Astrocyte (in vitro differentiated cells and primary cell): Measurements from ENCODE around the gene ABHD4.

Experiments
- EZH2 ChIP-seq: IDR thresholded peaks from 2 replicates; pipeline ENCODE4 v1.6.1; 2012; ENCODE audit warnings: mild to moderate bottlenecking, low read length, inconsistent platforms; ENCODE audit not compliant: insufficient read depth
- TF ChIP-seq, protein P1 (sequence below): IDR thresholded peaks from 2 replicates; pipeline ENCODE4 v1.5.1; 2011; ENCODE audit warnings: low read depth, mild to moderate bottlenecking, inconsistent platforms, low read length, moderate library complexity; ENCODE audit not compliant: insufficient read depth

DNA sequence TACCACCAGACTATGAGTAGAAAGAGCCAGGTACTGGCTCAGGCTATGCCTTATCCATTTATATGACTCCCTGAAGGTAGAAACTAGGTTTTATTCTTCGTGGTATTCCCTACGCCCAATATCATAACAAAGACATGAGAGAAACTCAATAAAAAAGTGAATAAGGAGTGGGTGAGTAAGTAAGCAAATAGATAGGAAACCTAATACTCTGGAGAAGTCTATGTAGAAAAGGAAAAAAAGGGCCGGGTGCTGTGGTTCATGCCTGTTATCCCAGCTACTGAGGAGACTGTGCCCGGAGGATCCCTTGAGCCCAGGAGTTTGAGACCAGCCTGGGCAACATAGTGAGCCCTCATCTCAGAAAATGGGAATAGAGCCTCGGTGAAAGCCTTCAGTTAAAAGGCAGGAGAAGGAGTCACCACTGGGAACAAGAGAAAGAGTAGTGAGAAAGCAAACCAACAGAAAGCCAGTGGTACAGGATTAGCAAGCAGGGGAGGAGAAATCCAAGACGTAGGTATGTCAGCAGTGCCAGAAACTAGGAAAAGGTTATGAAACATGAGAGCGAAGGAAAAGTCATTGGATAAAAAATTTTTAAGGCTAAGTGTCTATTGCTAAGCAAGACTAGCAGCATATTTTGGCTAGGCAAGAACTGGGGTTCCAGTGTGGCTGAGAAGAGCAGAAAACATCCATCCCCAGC is 52.1 kb downstream of the ABHD4 start:
- TF ChIP-seq, protein P1, sequence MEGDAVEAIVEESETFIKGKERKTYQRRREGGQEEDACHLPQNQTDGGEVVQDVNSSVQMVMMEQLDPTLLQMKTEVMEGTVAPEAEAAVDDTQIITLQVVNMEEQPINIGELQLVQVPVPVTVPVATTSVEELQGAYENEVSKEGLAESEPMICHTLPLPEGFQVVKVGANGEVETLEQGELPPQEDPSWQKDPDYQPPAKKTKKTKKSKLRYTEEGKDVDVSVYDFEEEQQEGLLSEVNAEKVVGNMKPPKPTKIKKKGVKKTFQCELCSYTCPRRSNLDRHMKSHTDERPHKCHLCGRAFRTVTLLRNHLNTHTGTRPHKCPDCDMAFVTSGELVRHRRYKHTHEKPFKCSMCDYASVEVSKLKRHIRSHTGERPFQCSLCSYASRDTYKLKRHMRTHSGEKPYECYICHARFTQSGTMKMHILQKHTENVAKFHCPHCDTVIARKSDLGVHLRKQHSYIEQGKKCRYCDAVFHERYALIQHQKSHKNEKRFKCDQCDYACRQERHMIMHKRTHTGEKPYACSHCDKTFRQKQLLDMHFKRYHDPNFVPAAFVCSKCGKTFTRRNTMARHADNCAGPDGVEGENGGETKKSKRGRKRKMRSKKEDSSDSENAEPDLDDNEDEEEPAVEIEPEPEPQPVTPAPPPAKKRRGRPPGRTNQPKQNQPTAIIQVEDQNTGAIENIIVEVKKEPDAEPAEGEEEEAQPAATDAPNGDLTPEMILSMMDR = no peak
- TF ChIP-seq EZH2 = no peak
